SK-N-SH treated with all-trans-retinoic acid at 6 μM for 48 hours (cell line): ENCODE measurements around the gene GSTA1.
"Not testable (repeated sequence)": the region's sequence is repeated elsewhere in the genome, so short reads cannot be mapped to it uniquely, and the experiment has no call there.

Source experiments
- ATAC-seq: fragments of 200-7000 bp; cut with Tn5 transposase; 3 replicates; pipeline ENCODE4 v1.9.1; 2020; ENCODE audit warnings: mild to moderate bottlenecking, moderate library complexity
- ARNTL ChIP-seq: fragments of 450-650 bp; formaldehyde crosslinking; IDR thresholded peaks from 2 replicates; pipeline ENCODE4 v1.5.0; 2020; ENCODE audit warnings: low read depth, mild to moderate bottlenecking, moderate library complexity, borderline replicate concordance
- BACH2 ChIP-seq: fragments of 250-450 bp; sonication (Bioruptor Pico); IDR thresholded peaks from 2 replicates; pipeline ENCODE4 v1.9.0; 2021; ENCODE audit warnings: mild to moderate bottlenecking, borderline replicate concordance
- CSDC2 ChIP-seq: fragments of 250-450 bp; sonication (Bioruptor Pico); IDR thresholded peaks from 2 replicates; pipeline ENCODE4 v1.5.0; 2020; ENCODE audit warnings: mild to moderate bottlenecking, moderate library complexity
- ESRRG ChIP-seq: fragments of 250-450 bp; sonication (Bioruptor Pico); IDR thresholded peaks from 2 replicates; pipeline ENCODE4 v1.6.1; 2021; ENCODE audit warnings: mild to moderate bottlenecking
- GLIS3 ChIP-seq: fragments of 250-450 bp; sonication (Bioruptor Pico); IDR thresholded peaks from 2 replicates; pipeline ENCODE4 v1.5.0; 2020; ENCODE audit warnings: mild to moderate bottlenecking, moderate library complexity
- ISL1 ChIP-seq: fragments of 250-450 bp; sonication (Bioruptor Pico); IDR thresholded peaks from 2 replicates; pipeline ENCODE4 v2.1.2; 2022; ENCODE audit warnings: mild to moderate bottlenecking, moderate library complexity
- OSR1 ChIP-seq: fragments of 250-450 bp; sonication (Bioruptor Pico); IDR thresholded peaks from 2 replicates; pipeline ENCODE4 v1.8.0; 2022; ENCODE audit warnings: moderate library complexity, mild to moderate bottlenecking, inconsistent platforms
- PPARA ChIP-seq: fragments of 250-450 bp; sonication (Bioruptor Pico); IDR thresholded peaks from 2 replicates; pipeline ENCODE4 v1.5.0; 2020; ENCODE audit warnings: mild to moderate bottlenecking, borderline replicate concordance
- SNAI2 ChIP-seq: fragments of 250-450 bp; sonication (Bioruptor Pico); IDR thresholded peaks from 2 replicates; pipeline ENCODE4 v1.5.0; 2020; ENCODE audit warnings: mild to moderate bottlenecking, moderate library complexity
- ZC3H10 ChIP-seq: fragments of 250-450 bp; sonication (Bioruptor Pico); IDR thresholded peaks from 2 replicates; pipeline ENCODE4 v1.5.1; 2021; ENCODE audit warnings: mild to moderate bottlenecking, moderate library complexity
- ZFP30 ChIP-seq: fragments of 450-650 bp; formaldehyde crosslinking; IDR thresholded peaks from 2 replicates; pipeline ENCODE4 v1.5.0; 2022; ENCODE audit warnings: mild to moderate bottlenecking, moderate library complexity
- ZNF565 ChIP-seq: fragments of 450-650 bp; formaldehyde crosslinking; conservative IDR thresholded peaks from 2 replicates; pipeline ENCODE4 v1.5.0; 2020; ENCODE audit warnings: low read depth, mild to moderate bottlenecking, moderate library complexity
- ZNF70 ChIP-seq: fragments of 450-650 bp; formaldehyde crosslinking; IDR thresholded peaks from 2 replicates; pipeline ENCODE4 v1.5.0; 2020; ENCODE audit warnings: mild to moderate bottlenecking, moderate library complexity
- ZNF8 ChIP-seq: fragments of 450-650 bp; formaldehyde crosslinking; IDR thresholded peaks from 2 replicates; pipeline ENCODE4 v1.5.0; 2020; ENCODE audit warnings: mild to moderate bottlenecking, moderate library complexity
- TF ChIP-seq, protein P1 (sequence below): fragments of 250-450 bp; sonication (Bioruptor Pico); IDR thresholded peaks from 2 replicates; pipeline ENCODE4 v1.5.1; 2021; ENCODE audit warnings: mild to moderate bottlenecking, moderate library complexity
- TF ChIP-seq, protein P2 (sequence below): fragments of 250-450 bp; sonication (Bioruptor Pico); IDR thresholded peaks from 2 replicates; pipeline ENCODE4 v1.8.0; 2020; ENCODE audit warnings: mild to moderate bottlenecking, moderate library complexity, borderline replicate concordance
- TF ChIP-seq, protein P3 (sequence below): fragments of 250-450 bp; sonication (Bioruptor Pico); IDR thresholded peaks from 2 replicates; pipeline ENCODE4 v1.5.0; 2020; ENCODE audit warnings: mild to moderate bottlenecking, moderate library complexity

The GSTA1 gene

DNA sequence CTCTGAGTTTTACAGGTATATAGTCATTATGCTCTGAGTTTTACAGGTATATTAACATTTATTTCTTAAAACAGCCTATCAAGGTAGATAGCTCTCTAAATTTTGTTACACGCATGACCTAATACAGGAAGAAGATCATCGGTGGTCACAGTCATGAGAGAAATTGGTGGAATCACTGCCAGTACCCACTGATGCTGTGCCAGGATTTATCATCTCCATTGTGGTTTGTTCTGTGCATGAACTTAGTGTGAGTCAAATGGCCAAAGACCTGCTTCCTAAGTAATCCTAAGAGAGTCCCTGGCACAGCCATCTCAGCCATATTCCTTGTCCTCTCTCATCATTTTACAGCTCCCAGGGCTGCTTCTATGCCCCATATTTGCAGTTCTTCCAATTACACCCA lies 50.5 kb downstream of the GSTA1 start:
- ATAC-seq, result not testable (repeated sequence)

DNA sequence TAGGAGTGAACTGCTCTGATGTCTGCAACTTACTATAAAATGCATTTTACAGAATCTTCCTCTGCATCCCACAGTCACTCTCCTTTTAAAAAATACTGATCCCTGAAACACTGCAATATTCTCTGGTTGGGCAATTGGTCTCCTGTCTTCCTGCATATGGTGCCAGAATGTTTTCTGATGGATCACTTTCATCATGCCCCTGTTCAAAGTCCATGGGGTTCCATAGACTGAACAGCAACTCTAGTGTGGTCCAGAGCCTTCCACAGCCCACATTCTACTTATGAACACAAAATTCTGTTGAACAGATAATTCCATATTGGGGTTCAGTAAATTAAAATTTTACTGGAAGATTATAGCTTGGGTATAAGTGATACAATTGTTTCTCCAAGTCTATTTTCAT lies 51.3 kb downstream of the GSTA1 start:
- no peak for ATAC-seq
- TF ChIP-seq, protein P1, sequence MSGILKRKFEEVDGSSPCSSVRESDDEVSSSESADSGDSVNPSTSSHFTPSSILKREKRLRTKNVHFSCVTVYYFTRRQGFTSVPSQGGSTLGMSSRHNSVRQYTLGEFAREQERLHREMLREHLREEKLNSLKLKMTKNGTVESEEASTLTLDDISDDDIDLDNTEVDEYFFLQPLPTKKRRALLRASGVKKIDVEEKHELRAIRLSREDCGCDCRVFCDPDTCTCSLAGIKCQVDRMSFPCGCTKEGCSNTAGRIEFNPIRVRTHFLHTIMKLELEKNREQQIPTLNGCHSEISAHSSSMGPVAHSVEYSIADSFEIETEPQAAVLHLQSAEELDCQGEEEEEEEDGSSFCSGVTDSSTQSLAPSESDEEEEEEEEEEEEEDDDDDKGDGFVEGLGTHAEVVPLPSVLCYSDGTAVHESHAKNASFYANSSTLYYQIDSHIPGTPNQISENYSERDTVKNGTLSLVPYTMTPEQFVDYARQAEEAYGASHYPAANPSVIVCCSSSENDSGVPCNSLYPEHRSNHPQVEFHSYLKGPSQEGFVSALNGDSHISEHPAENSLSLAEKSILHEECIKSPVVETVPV (CRISPR knock-in tag), result no peak
- TF ChIP-seq CSDC2 (CRISPR knock-in tag) (no peak), GLIS3 (no peak), BACH2 (CRISPR knock-in tag) (no peak), ZNF565 (no peak), ISL1 (CRISPR knock-in tag) (no peak)
- TF ChIP-seq, protein P2, sequence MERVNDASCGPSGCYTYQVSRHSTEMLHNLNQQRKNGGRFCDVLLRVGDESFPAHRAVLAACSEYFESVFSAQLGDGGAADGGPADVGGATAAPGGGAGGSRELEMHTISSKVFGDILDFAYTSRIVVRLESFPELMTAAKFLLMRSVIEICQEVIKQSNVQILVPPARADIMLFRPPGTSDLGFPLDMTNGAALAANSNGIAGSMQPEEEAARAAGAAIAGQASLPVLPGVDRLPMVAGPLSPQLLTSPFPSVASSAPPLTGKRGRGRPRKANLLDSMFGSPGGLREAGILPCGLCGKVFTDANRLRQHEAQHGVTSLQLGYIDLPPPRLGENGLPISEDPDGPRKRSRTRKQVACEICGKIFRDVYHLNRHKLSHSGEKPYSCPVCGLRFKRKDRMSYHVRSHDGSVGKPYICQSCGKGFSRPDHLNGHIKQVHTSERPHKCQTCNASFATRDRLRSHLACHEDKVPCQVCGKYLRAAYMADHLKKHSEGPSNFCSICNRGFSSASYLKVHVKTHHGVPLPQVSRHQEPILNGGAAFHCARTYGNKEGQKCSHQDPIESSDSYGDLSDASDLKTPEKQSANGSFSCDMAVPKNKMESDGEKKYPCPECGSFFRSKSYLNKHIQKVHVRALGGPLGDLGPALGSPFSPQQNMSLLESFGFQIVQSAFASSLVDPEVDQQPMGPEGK (CRISPR knock-in tag), result no peak

DNA sequence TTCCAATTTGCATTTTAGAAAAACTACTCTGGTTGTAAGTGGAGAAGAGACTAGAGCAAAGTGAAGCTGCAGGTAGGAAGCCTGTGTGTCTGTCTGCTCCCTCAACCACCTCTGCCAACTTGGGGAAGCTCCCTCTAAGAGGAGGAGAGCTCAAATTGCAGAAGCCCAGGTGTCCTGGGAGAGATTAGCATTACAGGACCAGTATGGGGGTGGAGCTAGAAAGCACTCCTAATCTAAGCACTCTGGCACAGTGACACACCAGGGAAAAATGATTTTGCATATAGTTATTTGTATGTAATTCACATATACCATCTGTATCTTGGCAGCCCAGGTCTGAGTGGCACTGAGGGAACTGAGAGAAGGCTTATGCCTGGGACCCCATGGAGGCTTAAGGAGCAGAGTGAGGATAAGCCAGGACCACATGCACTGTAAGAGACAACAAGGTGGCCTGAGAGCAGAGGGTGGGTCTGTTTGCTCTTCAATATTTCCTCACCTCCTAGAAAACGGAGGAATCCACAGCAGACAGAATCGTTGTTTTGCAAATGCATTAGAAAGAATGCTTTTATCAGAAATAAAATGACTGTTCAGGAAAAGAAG lies 54.0 kb downstream of the GSTA1 start:
- no peak for ATAC-seq

DNA sequence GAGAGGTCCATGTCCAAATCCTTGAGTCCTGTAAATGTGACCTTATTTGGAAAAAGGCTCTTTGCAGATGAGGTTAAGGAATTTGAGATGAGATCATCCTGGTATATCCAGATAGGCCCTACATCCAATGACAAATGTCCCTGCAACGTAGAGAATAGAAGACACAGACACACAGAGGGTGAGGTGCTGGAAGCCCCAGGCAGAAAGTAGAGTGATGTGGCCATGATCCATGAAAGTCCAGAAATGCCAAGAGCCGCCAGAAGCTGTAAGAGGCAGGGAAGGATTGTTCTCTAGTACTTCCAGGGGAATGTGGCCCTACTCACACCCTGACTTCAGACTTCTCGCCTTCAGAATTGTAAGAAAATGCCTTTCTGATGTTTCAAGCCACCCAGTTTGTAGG lies 56.3 kb downstream of the GSTA1 start:
- ATAC-seq, result not testable (repeated sequence)

More for the DNA sequence above, 54.0 kb downstream of the GSTA1 start:
- TF ChIP-seq ZNF70 (CRISPR knock-in tag), result no peak
- TF ChIP-seq ZC3H10, result no peak
- TF ChIP-seq ZNF565, result no peak
- no peak for TF ChIP-seq ESRRG
- no peak for TF ChIP-seq PPARA (CRISPR knock-in tag)
- TF ChIP-seq OSR1, result no peak
- TF ChIP-seq, protein P2 (CRISPR knock-in tag), result no peak
- TF ChIP-seq BACH2 (CRISPR knock-in tag), result no peak
- TF ChIP-seq SNAI2 (CRISPR knock-in tag), result no peak

DNA sequence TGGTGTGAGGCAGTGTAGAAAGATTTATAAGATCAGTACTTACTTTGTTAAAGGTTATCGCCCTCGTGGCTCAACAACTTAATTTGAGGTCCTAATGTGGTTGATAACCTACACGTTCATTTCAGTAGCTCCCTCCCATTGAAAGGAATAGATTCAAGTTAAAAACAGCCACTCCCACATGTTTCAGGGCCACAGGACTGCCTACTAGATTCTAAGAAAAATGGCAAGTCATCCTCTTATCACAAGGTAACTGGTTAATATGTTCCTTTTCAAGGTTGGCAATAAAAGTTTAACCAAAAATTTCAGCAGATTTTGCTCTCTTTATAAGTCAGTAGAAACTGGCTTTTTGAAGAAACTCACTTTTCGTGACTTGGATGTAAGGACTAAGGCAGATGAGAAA lies 57.4 kb downstream of the GSTA1 start:
- ATAC-seq, result no peak

More for the DNA sequence above, 57.4 kb downstream of the GSTA1 start:
- TF ChIP-seq SNAI2 (CRISPR knock-in tag) (no peak), OSR1 (no peak), BACH2 (CRISPR knock-in tag) (no peak), ZC3H10 (no peak), ZNF70 (CRISPR knock-in tag) (no peak), ZFP30 (no peak), ARNTL (CRISPR knock-in tag) (no peak), CSDC2 (CRISPR knock-in tag) (no peak), ESRRG (no peak), ZNF8 (CRISPR knock-in tag) (no peak), ZNF565 (no peak)
- TF ChIP-seq, protein P3, sequence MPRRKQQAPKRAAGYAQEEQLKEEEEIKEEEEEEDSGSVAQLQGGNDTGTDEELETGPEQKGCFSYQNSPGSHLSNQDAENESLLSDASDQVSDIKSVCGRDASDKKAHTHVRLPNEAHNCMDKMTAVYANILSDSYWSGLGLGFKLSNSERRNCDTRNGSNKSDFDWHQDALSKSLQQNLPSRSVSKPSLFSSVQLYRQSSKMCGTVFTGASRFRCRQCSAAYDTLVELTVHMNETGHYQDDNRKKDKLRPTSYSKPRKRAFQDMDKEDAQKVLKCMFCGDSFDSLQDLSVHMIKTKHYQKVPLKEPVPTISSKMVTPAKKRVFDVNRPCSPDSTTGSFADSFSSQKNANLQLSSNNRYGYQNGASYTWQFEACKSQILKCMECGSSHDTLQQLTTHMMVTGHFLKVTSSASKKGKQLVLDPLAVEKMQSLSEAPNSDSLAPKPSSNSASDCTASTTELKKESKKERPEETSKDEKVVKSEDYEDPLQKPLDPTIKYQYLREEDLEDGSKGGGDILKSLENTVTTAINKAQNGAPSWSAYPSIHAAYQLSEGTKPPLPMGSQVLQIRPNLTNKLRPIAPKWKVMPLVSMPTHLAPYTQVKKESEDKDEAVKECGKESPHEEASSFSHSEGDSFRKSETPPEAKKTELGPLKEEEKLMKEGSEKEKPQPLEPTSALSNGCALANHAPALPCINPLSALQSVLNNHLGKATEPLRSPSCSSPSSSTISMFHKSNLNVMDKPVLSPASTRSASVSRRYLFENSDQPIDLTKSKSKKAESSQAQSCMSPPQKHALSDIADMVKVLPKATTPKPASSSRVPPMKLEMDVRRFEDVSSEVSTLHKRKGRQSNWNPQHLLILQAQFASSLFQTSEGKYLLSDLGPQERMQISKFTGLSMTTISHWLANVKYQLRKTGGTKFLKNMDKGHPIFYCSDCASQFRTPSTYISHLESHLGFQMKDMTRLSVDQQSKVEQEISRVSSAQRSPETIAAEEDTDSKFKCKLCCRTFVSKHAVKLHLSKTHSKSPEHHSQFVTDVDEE (CRISPR knock-in tag), result no peak
